ENCODE data around the gene DPYSL5. TPM values are rescaled to one million over a fixed set of nuclear protein-coding genes. Genes with fewer than 3 reads are reported as not detected.

Gene DPYSL5
- total RNA-seq, 8 experiments from 2014 or later: 0.09 to 255 (median 90.7) TPM

GRCh38 chr2:26970928-26971627 lies 123.1 kb downstream of the DPYSL5 start:
- Histone ChIP-seq H3K4me1 (replicated peaks in 1 of 2) (peaks cover 17 to 19% of the 10 kb centered on the region in 2 donors), H3K4me3 (peak overlapping the region; percentile 61 to 88 (median 77)), H3K27ac (peak overlapping the region; percentile 89)
- 0 to 71% (median 22%) methylated on average over 1 to 15 of the region's 34 CpGs; no CpG with 5 or more reads in 4 of the 10 experiments for WGBS, 10 experiments
- ATAC-seq (replicated peaks in 6 of 8): peak; percentile 12 to 68 (median 56)
- in situ Hi-C loops (cut with MboI; ENCODE audit: low pct_unique_long_range_greater_than_20kb in 2 of 9, low sequenced_read_pairs in 9 of 9, unreplicated experiment in 9 of 9): loop anchor here in 4 of 9 experiments (25.0 kb wide), 3 partner anchors 116 to 316 kb away; partner anchors contain the start of genes DNAJC5G (in 3 of the 4), TRIM54 (in 3 of the 4), EMILIN1 (in 1 of the 4) and KHK (in 1 of the 4)

- Histone ChIP-seq H3K4me1 (replicated peaks in 1 of 2) (peaks cover 17 to 19% of the 10 kb centered on the region in 2 donors), H3K4me3 (peak overlapping the region; percentile 61 to 88 (median 77)), H3K27ac (no peak overlapping the region)
- 25 to 95% (median 68%) methylated on average over 4 to 9 of the region's 9 CpGs; no CpG with 5 or more reads in 3 of the 10 experiments for WGBS, 10 experiments
- ATAC-seq (replicated peaks in 6 of 8): no peak
- in situ Hi-C loops (cut with MboI; ENCODE audit: low pct_unique_long_range_greater_than_20kb in 2 of 9, low sequenced_read_pairs in 9 of 9, unreplicated experiment in 9 of 9): loop anchor here in 4 of 9 experiments (25.0 kb wide), 3 partner anchors 115 to 315 kb away; partner anchors contain the start of genes DNAJC5G (in 3 of the 4), TRIM54 (in 3 of the 4), EMILIN1 (in 1 of the 4) and KHK (in 1 of the 4)
Observed at GRCh38 chr2:26971911-26972786, 124.2 kb downstream of the DPYSL5 start.

- WGBS, 10 experiments: 70 to 100% (median 86%) methylated on average over 1 to 5 of the region's 5 CpGs; no CpG with 5 or more reads in 1 of the 10 experiments
Observed at GRCh38 chr2:26974352-26974751, 126.4 kb downstream of the DPYSL5 start.

GRCh38 chr2:26975102-26975501 lies 127.2 kb downstream of the DPYSL5 start:
- H3K4me1 ChIP-seq (replicated peaks in 1 of 2): peaks cover 17% of the 10 kb centered on the region in 2 donors
- H3K27ac ChIP-seq: no peak overlapping the region
- no peak for ATAC-seq (replicated peaks in 6 of 8)
- in situ Hi-C loops (cut with MboI; ENCODE audit: low pct_unique_long_range_greater_than_20kb in 2 of 9, low sequenced_read_pairs in 9 of 9, unreplicated experiment in 9 of 9): no loop called here
- 0 to 50% (median 9%) methylated on average over 1 to 2 of the region's 2 CpGs; no CpG with 5 or more reads in 3 of the 10 experiments for WGBS, 10 experiments
- H3K4me3 ChIP-seq: no peak overlapping the region

More at GRCh38 chr2:26974352-26974751, 126.4 kb downstream of the DPYSL5 start:
- peaks cover 17 to 19% of the 10 kb centered on the region in 2 donors for H3K4me1 ChIP-seq (replicated peaks in 1 of 2)
- no peak for ATAC-seq (replicated peaks in 6 of 8)
- no peak overlapping the region for H3K4me3 ChIP-seq
- in situ Hi-C loops (cut with MboI; ENCODE audit: low pct_unique_long_range_greater_than_20kb in 2 of 9, low sequenced_read_pairs in 9 of 9, unreplicated experiment in 9 of 9): loop anchor here in 4 of 9 experiments (25.0 kb wide), 3 partner anchors 113 to 313 kb away; partner anchors contain the start of genes DNAJC5G (in 3 of the 4), TRIM54 (in 3 of the 4), EMILIN1 (in 1 of the 4) and KHK (in 1 of the 4)
- no peak overlapping the region for H3K27ac ChIP-seq

GRCh38 chr2:26975656-26976055 lies 127.7 kb downstream of the DPYSL5 start:
- Histone ChIP-seq H3K4me3 (no peak overlapping the region), H3K27ac (no peak overlapping the region), H3K4me1 (replicated peaks in 1 of 2) (peaks cover 17% of the 10 kb centered on the region in 2 donors)
- peak in 1 of 8 experiments; percentile 9 for ATAC-seq (replicated peaks in 6 of 8)
- in situ Hi-C loops (cut with MboI; ENCODE audit: low pct_unique_long_range_greater_than_20kb in 2 of 9, low sequenced_read_pairs in 9 of 9, unreplicated experiment in 9 of 9): no loop called here
- 14 to 86% (median 72%) methylated on average over 1 of the region's 1 CpG; no CpG with 5 or more reads in 6 of the 10 experiments for WGBS, 10 experiments

GRCh38 chr2:26976237-26976636 lies 128.3 kb downstream of the DPYSL5 start:
- in situ Hi-C loops (cut with MboI; ENCODE audit: low pct_unique_long_range_greater_than_20kb in 2 of 9, low sequenced_read_pairs in 9 of 9, unreplicated experiment in 9 of 9): no loop called here
- Histone ChIP-seq H3K4me3 (no peak overlapping the region), H3K27ac (no peak overlapping the region), H3K4me1 (replicated peaks in 1 of 2) (peaks cover 17% of the 10 kb centered on the region in 2 donors)
- 0 to 100% (median 85%) methylated on average over 2 to 5 of the region's 5 CpGs for WGBS, 10 experiments
- ATAC-seq (replicated peaks in 6 of 8): peak in 2 of 8 experiments; percentile 51 to 63

GRCh38 chr2:26977012-26977411 lies 129.1 kb downstream of the DPYSL5 start:
- in situ Hi-C loops (cut with MboI; ENCODE audit: low pct_unique_long_range_greater_than_20kb in 2 of 9, low sequenced_read_pairs in 9 of 9, unreplicated experiment in 9 of 9): no loop called here
- peaks cover 10 to 13% of the 10 kb centered on the region in 2 donors for H3K4me1 ChIP-seq (replicated peaks in 1 of 2)
- WGBS, 10 experiments: 50 to 88% (median 73%) methylated on average over 1 to 2 of the region's 2 CpGs; no CpG with 5 or more reads in 1 of the 10 experiments

GRCh38 chr2:26978061-26978596 lies 130.2 kb downstream of the DPYSL5 start:
- in situ Hi-C loops (cut with MboI; ENCODE audit: low pct_unique_long_range_greater_than_20kb in 2 of 9, low sequenced_read_pairs in 9 of 9, unreplicated experiment in 9 of 9): no loop called here
- H3K4me3 ChIP-seq: no peak overlapping the region
- no peak for ATAC-seq (replicated peaks in 6 of 8)
- 80 to 100% (median 98%) methylated on average over 1 to 4 of the region's 4 CpGs; no CpG with 5 or more reads in 6 of the 10 experiments for WGBS, 10 experiments
- H3K4me1 ChIP-seq (replicated peaks in 1 of 2): peaks cover 3 to 6% of the 10 kb centered on the region in 2 donors
- H3K27ac ChIP-seq: no peak overlapping the region

More at GRCh38 chr2:26977012-26977411, 129.1 kb downstream of the DPYSL5 start:
- H3K4me3 ChIP-seq: no peak overlapping the region
- no peak overlapping the region for H3K27ac ChIP-seq
- no peak for ATAC-seq (replicated peaks in 6 of 8)

- no peak overlapping the region for H3K4me3 ChIP-seq
- ATAC-seq (replicated peaks in 6 of 8): no peak
- WGBS, 10 experiments: 0 to 100% (median 81%) methylated on average over 1 to 2 of the region's 2 CpGs; no CpG with 5 or more reads in 5 of the 10 experiments
- in situ Hi-C loops (cut with MboI; ENCODE audit: low pct_unique_long_range_greater_than_20kb in 2 of 9, low sequenced_read_pairs in 9 of 9, unreplicated experiment in 9 of 9): no loop called here
- H3K4me1 ChIP-seq (replicated peaks in 1 of 2): peaks cover 3 to 6% of the 10 kb centered on the region in 2 donors
- no peak overlapping the region for H3K27ac ChIP-seq
Observed at GRCh38 chr2:26979741-26980140, 131.8 kb downstream of the DPYSL5 start.

- no peak overlapping the region for H3K27ac ChIP-seq
- no peaks in the 10 kb centered on the region for H3K4me1 ChIP-seq (replicated peaks in 1 of 2)
- H3K4me3 ChIP-seq: no peak overlapping the region
- WGBS, 10 experiments: 67 to 94% (median 82%) methylated on average over 1 to 2 of the region's 2 CpGs; no CpG with 5 or more reads in 2 of the 10 experiments
- in situ Hi-C loops (cut with MboI; ENCODE audit: low pct_unique_long_range_greater_than_20kb in 2 of 9, low sequenced_read_pairs in 9 of 9, unreplicated experiment in 9 of 9): no loop called here
- ATAC-seq (replicated peaks in 6 of 8): no peak
Observed at GRCh38 chr2:26980971-26981370, 133.0 kb downstream of the DPYSL5 start.

- 63 to 100% (median 83%) methylated on average over 1 of the region's 2 CpGs; no CpG with 5 or more reads in 6 of the 10 experiments for WGBS, 10 experiments
- no peak overlapping the region for H3K27ac ChIP-seq
- no peaks in the 10 kb centered on the region for H3K4me1 ChIP-seq (replicated peaks in 1 of 2)
- ATAC-seq (replicated peaks in 6 of 8): peak in 5 of 8 experiments; percentile 37 to 84 (median 82)
- in situ Hi-C loops (cut with MboI; ENCODE audit: low pct_unique_long_range_greater_than_20kb in 2 of 9, low sequenced_read_pairs in 9 of 9, unreplicated experiment in 9 of 9): no loop called here
- no peak overlapping the region for H3K4me3 ChIP-seq
Observed at GRCh38 chr2:26982102-26982742, 134.3 kb downstream of the DPYSL5 start.

- WGBS, 10 experiments: 0 to 100% (median 72%) methylated on average over 1 to 3 of the region's 3 CpGs; no CpG with 5 or more reads in 1 of the 10 experiments
- in situ Hi-C loops (cut with MboI; ENCODE audit: low pct_unique_long_range_greater_than_20kb in 2 of 9, low sequenced_read_pairs in 9 of 9, unreplicated experiment in 9 of 9): no loop called here
- Histone ChIP-seq H3K4me3 (no peak overlapping the region), H3K27ac (no peak overlapping the region), H3K4me1 (replicated peaks in 1 of 2) (no peaks in the 10 kb centered on the region)
- no peak for ATAC-seq (replicated peaks in 6 of 8)
Observed at GRCh38 chr2:26983746-26984145, 135.8 kb downstream of the DPYSL5 start.
